Uterus (tissue), 2 donors: ENCODE results near the gene SAMD4A.

Experiments used
- POLR2A ChIP-seq, 2 donors: fragments of 450-650 bp; IDR thresholded peaks; one replicate each; pipeline ENCODE4 v1.6.1; 2016; ENCODE audit warnings: antibody characterized with exemption in 2 of 2, mild to moderate bottlenecking in 1 of 2, moderate library complexity in 1 of 2
- TF ChIP-seq, protein P1 (sequence below), 4 experiments: fragments of 200-600 bp in 2 of 4; fragments of 450-650 bp in 2 of 4; sonication (generic) in 2 of 4; IDR thresholded peaks; one replicate each; pipeline ENCODE4 v1.5.1; 2016 to 2019; ENCODE audit warnings: antibody characterized with exemption in 4 of 4, mild to moderate bottlenecking in 2 of 4, moderate library complexity in 1 of 4

DNA sequence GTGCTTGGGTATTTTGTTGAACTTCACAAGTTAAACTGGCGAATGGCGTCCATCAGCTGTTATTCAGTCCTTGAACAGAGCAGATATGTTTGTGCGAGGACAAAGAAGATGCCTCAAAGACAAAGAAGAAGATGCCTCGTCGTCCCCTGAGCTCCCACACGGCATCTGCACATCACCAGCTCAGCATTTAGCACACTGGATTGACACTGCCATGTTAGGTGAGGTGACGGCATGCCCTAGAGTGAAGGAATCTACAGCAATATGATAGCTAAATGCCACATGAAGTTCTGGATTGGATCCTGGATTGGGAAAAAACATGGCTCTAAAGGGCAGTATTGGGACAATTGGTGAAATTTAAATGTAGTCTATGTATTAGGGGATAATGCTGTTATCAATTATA lies 15.4 kb downstream of the SAMD4A start:
- TF ChIP-seq, protein P1, sequence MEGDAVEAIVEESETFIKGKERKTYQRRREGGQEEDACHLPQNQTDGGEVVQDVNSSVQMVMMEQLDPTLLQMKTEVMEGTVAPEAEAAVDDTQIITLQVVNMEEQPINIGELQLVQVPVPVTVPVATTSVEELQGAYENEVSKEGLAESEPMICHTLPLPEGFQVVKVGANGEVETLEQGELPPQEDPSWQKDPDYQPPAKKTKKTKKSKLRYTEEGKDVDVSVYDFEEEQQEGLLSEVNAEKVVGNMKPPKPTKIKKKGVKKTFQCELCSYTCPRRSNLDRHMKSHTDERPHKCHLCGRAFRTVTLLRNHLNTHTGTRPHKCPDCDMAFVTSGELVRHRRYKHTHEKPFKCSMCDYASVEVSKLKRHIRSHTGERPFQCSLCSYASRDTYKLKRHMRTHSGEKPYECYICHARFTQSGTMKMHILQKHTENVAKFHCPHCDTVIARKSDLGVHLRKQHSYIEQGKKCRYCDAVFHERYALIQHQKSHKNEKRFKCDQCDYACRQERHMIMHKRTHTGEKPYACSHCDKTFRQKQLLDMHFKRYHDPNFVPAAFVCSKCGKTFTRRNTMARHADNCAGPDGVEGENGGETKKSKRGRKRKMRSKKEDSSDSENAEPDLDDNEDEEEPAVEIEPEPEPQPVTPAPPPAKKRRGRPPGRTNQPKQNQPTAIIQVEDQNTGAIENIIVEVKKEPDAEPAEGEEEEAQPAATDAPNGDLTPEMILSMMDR (IDR thresholded peaks at IDR 0.05): no peak
- TF ChIP-seq POLR2A (IDR thresholded peaks at IDR 0.05): no peak
